H1 (cell line): ENCODE results near the gene RBBP5. TPM values are rescaled to one million over a fixed set of nuclear protein-coding genes. Genes with fewer than 3 reads are reported as not detected.

Experiments
- BRCA1 ChIP-seq: IDR thresholded peaks from 2 replicates; pipeline ENCODE4 v1.6.1; 2012; ENCODE audit warnings: low read depth, low read length, improper control_type of control experiment
- CEBPB ChIP-seq: IDR thresholded peaks from 2 replicates; pipeline ENCODE4 v1.6.1; 2012; ENCODE audit warnings: low read depth, low read length
- CHD7 ChIP-seq: fragments of 300-600 bp; sonication (generic); IDR thresholded peaks from 2 replicates; pipeline ENCODE4 v1.7.1; 2012; ENCODE audit warnings: low read length, moderate library complexity, mild to moderate bottlenecking, inconsistent platforms; ENCODE audit not compliant: insufficient replicate concordance
- EGR1 ChIP-seq: IDR thresholded peaks from 2 replicates; pipeline ENCODE4 v1.6.1; 2011; ENCODE audit warnings: low read depth, low read length, borderline replicate concordance
- POU5F1 ChIP-seq: IDR thresholded peaks from 2 replicates; pipeline ENCODE4 v1.6.1; 2011; ENCODE audit warnings: low read depth, mild to moderate bottlenecking, low read length, moderate library complexity
- SAP30 ChIP-seq: fragments of 300-600 bp; sonication (generic); IDR thresholded peaks from 2 replicates; pipeline ENCODE4 v1.7.1; 2012; ENCODE audit warnings: low read length, moderate library complexity, mild to moderate bottlenecking, inconsistent platforms; ENCODE audit not compliant: insufficient read depth, insufficient replicate concordance
- SIN3A ChIP-seq, 2 experiments: IDR thresholded peaks in 1 of 2; conservative IDR thresholded peaks in 1 of 2; 2 replicates each; pipeline ENCODE4 v1.6.1; 2011 to 2012; ENCODE audit warnings: low read length in 2 of 2, improper control_type of control experiment in 1 of 2, low read depth in 1 of 2, mild to moderate bottlenecking in 1 of 2
- polyA plus RNA-seq, 7 experiments: library from polyadenylated mRNA; depleted of rRNA in 3 of 7; stranded (reverse) in 5 of 7; unstranded in 2 of 7; fragments of >200 nt in 5 of 7; fragments of 200-250 nt in 2 of 7; gene quantifications; 1 replicate in 5 of 7; 2 replicates in 1 of 7; 4 replicates in 1 of 7; pipeline versions ENCODE4 v1.2.1 to v1.2.3, GENCODE V29; 2011 to 2013; ENCODE audit warnings: missing spikeins in 2 of 7, mixed read lengths in 2 of 7
- total RNA-seq: library from RNA; stranded (reverse); fragmentation: NEBNext Ultra II Directional; extraction: Animal tissue kit (Norgen Biotek cat#: 25700); gene quantifications from 2 replicates; pipeline ENCODE4 v1.2.1, GENCODE V29; 2021

RBBP5 gene
- total and polyA plus RNA-seq, 2 of the 8 experiments (the other 6 are each of a cell fraction or from before 2014, with no cell fraction given): 6.7 to 21.5 TPM

GRCh38 chr1:205049479-205049878, 72.3 kb downstream of the RBBP5 start (continued):
- TF ChIP-seq CHD7 (no peak), CEBPB (no peak), SIN3A (conservative IDR thresholded peaks at IDR 0.05 in 1 of 2, IDR thresholded peaks at IDR 0.05 in 1 of 2; ENCODE audit: low read depth in 1 of 2, low read length in 2 of 2) (no peak), BRCA1 (no peak), SAP30 (no peak), EGR1 (no peak), POU5F1 (no peak)
- TF ChIP-seq, all 59 proteins: peak for 0
